ENCODE data around the gene P4HA3.

P4HA3 gene

DNA sequence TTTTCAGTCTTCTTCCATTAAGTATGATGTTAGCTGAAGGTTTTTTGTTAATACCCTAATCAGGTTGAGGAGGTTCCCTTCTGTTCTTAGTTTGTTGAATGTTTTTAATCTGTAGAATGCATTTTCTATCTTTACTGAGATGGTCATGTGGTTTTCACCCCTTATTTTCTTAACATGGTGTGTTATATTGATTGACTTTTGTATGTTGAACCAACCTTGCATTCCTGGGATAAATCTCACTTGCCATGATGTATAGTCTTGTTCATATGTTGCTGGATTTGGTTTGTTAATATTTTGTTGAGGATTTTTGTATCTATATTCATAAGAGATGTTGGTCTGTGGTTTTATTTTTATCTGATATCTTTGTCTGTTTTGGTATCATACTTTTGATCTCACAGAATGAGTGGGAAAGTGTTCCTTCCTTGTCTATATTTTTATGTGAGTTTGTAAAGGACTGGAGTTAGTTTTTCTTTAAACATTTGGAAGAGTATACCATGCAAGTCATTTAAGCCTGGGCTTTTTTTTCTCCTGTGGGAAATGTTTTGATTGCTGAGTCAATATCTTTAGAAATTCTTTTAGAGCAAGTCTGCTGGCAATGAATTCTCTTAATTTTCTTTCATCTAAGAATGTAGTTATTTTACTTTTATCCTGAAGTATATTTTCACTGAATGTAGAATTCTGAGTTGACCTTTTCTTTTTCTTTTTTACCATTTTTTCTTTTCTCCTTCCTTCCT, 5.5 kb upstream of the P4HA3 start:
- no peak for DNase-seq

DNA sequence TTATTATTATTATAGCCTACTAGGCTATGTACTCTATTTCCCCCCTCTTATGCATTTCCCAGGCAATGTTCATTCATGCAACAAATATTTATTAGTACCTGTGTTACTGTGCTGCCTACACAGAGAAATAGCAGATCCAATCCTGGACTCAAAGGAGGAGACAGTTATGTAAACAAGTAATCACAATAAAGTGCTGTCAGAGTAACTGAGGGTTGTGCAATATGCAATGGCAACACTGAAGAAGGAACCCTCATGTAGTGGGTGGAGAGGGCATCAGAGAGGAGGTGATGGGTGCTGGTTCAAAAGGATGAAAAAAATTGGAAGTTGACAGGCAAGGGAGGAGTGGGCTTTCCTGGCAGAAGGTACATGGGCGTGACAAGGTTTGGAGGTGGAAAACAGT, 886 bp upstream of the P4HA3 start:
- DNase-seq: no peak

DNA sequence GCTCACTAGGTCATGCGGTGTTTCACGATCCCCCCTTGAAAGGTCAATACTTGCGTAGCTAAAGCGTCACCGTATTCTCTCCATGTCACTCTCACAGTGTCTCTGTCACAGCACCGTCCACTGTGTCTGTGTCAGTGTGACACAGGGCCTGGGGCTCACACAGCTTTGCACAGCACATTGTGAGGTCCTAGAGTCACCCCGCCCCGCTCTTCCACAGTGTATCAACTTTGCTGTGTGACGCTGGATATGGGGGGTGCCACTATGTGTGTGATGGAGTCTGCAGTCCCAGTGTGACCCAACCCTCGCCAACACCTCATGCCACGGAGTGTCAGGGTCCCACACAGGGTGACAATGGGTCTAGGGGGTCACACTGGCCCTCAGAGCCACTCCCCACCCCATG, 583 bp downstream of the P4HA3 start:
- DNase-seq: no peak

DNA sequence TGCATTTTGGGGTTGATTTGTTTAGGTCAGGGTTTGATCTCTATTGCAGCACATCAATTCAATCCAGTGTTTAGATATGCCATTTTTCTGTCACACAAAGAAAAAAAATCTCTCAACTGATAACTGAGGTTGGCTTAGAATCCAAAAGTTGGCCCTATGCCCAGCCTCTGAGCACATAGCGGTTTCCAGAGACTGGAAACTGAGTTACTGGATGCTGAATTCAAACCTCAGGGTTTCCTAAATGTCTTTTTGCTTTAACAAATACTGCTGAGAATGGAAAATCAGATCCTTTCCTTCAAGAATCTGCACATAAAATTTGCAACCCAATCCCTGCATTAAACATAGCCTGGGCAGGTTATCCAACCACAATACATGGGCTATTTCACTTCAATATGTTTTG, 4.0 kb downstream of the P4HA3 start:
- DNase-seq: no peak

DNA sequence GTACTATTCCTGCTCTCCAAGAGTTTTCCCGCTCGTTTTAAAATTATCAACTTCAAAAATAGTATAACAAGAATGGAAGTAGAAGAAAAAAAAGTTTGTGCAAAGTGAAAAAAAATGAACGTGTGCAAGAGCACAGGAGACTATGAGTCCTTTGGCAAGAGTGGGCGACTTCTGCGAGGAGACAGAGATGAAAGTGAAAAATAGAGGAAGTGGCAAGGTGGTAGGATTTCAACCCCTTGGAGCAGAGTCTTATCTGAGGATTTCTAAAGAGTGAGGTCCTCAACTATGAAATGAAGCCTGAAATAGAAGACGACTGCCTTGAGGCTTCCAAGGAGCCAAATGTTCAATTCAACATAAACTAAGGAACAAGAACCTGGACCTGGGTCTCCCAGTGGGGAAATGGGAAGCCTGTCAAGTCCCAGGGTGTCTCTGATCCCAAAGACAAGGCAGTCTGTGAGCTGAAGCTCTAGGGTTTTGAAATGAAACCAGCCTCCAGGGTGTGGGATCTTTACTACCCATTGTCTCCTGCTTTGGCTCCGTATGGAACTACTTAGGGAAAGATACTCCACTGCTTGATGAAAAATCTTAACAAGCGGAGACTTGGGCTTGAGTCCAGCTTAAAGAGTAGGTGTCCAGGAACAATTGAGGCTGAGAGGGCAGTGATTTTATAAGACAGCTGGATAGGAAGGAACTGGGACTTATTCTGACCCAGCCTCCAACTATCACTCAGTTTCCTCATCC, 4.8 kb downstream of the P4HA3 start:
- DNase-seq: no peak

DNA sequence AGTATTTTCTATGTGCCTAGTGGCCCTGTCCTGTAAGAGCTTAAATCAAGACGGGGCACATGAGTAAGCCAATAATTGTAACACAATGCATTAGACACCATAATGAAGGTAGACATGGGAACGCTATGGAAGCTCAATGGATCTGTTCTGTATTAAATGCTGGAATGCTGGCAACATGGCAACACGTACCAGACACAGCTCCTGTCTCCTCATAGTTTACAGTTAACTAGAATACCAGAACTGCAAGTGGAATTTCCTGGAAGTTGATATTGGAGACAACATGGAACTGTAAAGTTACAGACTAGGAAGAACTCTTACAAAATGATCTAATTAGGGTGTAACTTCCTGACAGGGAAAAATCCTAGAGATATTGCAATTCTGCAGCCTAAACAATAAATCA, 12.4 kb downstream of the P4HA3 start:
- no peak for DNase-seq

DNA sequence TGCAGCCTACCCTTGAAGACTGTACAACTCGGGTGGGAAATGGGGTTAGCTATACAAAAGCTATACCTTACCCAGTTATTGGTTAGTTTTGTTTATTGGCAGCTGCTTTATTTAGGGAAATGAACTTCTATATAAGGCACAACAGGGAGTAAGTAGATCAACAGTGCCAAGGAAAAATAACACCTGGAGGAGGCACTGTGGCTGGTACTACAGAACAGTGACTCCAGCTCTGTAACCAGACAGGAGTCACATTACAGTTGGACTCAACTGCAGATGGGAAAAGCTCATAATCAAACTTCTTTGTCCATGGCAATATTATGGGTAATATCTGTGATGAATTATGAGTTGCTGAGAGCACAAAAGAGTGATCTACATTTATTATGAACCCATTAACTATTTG, 14.0 kb downstream of the P4HA3 start:
- no peak for DNase-seq

DNA sequence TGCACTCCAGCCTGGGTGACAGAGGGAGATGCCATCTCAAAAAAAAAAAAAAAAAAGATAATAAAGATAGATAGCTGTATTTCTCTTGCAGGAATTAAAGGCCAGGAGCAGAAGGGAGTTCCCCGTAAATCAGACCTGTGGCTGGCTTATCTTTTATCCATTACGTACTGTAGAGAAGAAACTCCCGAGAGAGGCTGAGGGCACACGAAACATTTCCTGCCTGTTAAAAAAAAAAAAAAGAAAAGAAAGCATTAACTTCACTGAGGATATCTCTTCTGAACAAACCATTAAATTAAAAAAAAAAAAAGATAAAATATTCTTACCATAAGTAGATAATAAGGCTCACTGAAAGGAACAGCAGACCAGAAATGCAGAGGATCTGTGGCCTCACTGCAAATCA, 22.5 kb downstream of the P4HA3 start:
- no peak for DNase-seq

DNA sequence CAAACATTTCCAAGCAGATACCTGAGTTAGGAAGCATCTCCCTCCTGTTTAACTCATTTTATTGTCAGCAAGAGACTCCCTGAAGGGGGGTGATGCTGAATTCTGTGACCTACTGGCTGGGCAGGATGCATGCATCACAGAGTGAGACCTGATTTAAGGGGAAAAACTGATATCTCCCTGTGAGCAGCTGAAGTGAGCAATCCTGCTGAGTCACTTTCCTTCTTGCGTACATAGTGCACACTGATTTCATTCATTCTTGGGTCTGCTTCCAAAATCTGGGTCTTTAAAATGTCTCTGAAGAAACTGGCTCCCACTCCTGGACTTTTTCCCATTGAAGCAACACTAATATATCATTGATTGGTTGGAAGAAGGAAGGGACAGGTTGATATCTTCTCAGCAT, 23.3 kb downstream of the P4HA3 start:
- no peak for DNase-seq

DNA sequence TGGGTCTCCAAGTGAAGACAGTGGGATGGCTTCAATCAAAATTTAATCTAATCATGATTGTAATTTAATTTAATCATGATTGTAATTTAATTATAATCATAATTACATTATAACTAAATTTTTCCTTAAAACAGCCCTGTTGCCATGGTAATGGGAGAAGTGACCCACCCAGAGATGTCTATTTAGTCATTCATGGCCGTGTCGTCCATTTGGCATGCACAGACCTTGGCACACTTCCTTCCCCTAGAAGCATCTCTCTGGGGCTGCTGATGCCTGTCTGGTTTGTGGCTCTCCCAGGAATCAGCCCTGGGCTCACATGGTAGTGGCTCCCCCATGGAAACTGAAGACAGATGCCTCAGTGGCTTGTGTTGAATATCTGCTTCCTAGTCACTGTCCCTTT, 27.0 kb downstream of the P4HA3 start:
- DNase-seq: no peak

DNA sequence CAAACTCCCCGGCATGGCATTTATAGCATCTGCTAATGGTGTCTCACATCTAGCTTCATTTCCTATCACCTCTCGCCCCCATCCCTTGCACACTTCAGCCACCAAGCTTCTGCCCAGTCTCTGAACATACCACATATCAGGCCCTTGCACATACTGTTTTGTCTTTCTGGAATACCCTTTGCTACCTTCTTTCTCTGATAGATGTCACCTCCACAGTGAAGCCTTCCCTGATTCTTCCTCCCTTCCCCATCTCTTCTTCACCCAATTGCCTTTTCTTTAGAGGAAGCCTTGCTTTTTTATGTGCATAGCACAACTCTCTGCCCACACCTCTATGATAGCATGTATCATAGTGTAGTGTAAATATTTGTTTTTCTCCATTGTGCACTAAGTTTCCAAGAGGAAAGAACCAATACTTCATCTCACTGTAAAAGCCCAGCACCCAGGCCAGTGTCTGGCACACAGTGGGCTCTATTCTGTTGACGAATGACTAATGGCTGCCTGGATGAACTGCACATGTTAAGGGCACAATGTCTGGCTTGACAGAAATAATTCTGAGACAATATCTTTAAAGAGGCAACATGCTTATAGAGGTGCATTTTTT, 27.8 kb downstream of the P4HA3 start:
- no peak for DNase-seq

DNA sequence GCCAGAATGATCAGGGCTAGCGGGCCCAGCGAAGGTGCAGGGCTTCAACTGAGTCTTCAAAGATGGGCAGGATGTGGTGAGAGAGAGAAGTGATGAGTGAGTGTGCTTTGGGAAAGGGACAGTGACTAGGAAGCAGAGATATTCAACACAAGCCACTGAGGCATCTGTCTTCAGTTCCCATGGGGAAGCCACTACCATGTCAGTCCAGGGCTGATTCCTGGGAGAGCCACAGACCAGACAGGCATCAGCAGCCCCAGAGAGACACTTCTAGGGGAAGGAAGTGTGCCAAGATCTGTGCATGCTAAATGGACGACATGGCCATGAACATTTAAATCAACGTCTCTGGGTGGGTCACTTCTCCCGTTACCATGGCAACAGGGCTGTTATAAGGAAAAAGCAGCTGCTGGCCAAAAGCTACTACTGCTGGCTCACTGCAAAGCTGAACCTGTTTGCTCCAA, 28.5 kb downstream of the P4HA3 start:
- DNase-seq: no peak

DNA sequence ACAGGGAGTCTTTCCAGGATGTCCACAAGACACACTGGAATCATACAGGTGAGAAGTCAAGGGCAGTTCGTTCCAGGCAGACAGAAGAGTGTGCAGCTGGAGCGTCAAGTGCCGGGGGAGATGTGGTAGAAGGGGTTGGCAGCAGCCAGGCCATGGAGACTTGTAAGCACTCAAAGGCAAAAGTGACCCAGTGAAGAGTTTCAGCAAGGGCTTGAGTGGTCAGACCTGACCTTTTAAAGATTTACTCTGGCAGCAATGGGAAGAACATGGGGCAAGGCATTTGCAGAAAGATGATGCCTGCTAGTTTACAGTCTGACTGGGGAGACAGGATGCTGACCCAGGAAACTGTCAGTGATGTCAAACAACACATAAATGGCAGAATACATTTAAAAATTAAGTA, 29.0 kb downstream of the P4HA3 start:
- no peak for DNase-seq

DNA sequence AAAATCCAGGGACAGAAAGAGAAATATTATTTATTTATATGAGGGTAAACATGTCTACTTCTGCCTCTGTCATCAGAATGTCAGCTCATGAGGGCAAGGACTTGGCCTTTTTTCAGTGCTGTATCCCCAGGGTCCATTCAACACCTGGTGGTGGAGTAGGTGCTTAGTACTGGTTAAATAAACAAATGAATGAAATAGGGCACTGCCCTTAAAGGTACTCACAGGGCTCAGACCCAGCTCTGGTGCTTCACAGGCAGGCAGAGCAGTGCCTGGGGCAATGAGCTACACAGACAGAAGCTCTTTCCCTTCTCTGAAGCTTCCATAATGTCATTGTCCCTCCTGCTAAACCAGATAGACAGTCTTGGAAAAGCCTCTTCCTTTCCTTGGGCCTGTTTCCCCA, 30.9 kb downstream of the P4HA3 start:
- DNase-seq: no peak

DNA sequence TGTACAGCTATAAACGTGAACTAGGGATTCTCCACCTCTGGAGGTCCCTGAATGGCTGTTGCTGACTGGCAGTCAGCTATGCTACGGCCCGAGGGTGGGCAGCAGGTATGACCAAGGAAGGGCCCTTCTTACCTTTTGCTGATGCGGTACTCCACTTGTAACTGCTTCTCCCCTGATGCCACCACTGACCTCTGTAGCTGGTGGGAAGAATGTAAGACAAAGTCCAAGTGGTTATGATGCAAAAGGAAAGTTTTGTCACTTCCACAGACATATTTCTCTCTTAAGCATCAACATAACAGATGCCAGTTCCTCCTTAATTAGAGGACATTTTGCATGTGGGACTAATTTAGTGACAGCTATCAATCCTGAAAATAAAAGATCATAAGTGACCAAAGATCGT, 32.2 kb downstream of the P4HA3 start:
- no peak for DNase-seq

DNA sequence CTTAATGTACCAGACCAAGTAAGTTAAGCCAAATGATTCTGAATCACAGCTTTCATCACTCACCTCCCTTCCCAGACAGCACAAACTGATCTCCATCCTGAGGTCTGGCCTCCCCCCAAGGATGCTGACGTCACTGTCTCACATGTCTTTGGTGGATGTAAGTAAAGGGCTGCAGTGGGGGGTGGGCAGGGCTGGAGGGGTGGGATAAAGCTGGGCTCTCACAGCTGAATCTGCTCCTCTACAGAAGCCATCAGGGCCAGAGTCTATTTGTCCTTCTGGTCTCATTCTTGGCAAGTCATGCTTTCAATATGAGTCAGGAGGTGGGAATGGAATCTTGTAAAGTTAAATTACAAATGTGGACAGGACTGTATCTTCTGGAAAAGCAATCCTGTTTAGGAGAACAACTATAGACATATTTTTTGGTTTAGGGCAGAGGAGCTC, 32.7 kb downstream of the P4HA3 start:
- no peak for DNase-seq

DNA sequence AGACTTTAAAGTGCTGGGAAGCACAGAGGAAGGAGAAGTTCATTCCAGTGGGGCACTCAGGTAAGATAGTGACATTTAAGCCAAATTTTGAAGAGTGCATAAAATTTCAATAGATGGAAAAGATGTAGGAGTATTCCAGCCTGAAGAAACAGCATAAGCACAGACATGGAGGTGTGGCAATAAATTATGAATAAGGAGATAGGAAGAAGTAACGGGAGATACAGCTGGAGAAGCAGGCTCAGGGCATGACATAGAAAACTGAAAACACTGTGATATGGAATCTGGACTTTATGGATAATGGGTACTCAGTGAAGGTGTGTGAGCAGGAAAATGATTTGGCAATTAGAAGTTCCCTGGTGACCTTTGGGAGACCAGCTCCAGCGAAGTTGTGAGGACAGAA, 33.3 kb downstream of the P4HA3 start:
- no peak for DNase-seq

DNA sequence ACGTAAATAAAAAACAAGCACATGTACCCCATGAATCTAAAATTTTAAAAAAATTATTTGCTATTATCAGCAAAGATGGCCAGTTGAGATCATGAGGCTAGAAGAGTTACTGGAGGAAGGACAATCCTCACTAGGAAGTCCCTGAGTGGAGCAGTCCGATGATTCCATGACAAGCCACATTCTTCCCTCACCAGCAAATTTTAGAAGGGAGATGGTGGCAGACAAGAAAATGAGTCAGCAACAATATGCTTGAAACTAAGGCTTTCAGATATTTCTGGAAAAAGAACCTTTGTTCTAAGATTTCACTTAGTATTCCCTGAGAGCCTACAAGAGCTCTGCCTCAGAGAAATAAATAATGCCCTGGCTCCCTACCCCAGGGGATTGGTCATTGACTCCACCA, 34.9 kb downstream of the P4HA3 start:
- no peak for DNase-seq

DNA sequence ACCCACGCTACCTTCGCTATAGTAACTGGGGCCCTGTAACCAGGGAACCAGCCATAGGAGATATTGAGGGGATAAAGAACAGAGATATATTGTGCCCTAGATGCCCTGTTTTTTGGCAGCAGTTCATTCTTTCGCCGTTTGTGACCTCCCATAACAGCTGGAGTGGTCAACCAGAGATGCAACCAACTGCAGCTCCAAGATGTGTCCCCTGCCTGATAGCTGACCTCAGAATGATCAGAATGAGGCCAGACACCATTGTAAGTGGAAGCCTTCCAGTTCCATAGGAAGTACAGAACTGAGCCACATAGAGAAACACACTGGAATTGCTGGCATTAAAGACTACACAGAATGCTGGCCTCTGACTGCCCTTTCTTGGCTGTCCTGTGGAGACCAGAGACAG, 39.2 kb downstream of the P4HA3 start:
- no peak for DNase-seq

DNA sequence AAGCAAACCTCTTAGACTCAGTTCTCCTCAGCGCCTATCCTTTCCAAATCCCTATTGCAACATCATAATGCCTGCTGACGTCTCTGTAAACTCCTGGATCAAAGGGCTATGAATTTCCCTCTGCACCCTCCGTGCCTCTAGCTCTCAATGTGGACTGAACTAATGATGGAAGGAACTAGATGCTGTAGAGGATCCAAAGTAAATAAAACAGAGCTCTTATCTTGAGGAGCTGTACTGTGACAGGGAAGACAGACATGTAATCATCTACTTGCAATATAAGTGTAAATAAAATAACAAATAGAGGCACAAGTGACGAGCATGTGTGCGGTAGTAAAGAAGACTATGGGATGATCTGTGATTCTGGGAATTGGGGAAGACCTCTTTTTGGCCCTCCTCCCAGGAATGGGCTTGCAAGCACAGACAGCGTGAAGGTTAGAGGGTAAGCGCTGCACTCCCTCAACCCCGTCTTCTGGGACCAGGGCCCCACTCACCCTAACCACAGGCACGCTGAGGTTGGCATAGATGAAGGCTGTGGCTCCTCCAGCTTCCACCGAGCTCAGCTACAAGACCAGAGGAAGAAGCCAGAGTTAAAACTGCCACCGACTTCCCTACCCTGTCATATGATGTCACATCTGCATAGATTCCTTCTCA, 42.2 kb downstream of the P4HA3 start:
- DNase-seq: no peak

DNA sequence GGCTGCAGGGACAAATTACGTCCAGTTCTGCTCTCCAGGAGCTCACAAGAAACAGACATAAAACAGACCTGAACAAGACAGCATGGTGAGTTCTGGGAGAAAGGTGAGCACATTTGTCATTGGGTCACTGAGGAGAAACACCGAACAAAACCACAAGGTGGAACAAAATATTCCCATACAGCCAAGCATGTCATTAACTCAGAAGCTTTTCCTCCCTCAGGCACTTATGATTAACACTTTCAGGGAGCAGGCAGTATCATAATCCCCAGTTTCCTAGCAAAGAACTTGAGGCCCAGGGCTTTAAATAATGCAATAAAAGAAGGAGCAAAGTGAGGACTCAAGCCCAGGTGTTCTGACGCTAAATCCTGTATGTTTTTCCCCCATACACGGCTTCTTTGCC, 43.0 kb downstream of the P4HA3 start:
- no peak for DNase-seq

DNA sequence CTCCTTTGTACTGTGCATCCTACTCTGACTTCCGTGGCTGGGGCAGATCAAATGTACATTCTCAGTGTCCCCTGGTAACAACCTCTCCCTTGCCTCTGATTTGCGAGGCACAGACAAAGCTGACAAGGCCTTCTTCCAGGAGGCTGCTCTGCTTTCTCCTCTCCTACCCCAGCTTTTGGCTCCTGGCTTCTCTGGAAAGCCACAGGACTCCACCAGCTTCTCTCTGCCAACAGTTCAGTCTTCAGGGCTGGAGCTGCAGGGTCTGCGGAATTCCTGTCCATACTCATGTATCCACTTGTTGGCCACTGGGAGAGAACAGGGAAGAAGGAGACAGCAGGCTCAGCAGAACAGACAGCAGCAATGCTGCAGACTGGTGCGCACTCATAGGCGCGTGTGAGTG, 44.4 kb downstream of the P4HA3 start:
- no peak for DNase-seq

DNA sequence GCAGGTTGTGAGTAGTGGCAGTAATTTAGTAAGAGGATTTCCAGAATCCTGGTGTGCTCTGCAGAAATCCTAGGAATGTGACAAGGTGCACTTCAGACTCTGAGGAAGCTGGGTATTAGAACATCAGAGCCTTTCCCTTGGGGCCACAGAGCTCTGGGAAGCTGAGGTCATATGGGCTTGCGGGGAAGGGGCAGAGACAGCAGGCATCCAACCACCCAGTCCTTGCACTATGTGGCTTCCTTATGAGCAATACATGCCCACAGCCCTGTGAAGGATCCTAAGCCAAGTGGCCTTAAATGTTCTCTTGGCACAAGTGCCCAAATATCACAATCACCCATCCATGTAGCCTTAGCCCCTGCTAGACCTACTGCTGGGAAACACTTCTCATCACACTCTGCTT, 46.2 kb downstream of the P4HA3 start:
- DNase-seq: no peak

DNA sequence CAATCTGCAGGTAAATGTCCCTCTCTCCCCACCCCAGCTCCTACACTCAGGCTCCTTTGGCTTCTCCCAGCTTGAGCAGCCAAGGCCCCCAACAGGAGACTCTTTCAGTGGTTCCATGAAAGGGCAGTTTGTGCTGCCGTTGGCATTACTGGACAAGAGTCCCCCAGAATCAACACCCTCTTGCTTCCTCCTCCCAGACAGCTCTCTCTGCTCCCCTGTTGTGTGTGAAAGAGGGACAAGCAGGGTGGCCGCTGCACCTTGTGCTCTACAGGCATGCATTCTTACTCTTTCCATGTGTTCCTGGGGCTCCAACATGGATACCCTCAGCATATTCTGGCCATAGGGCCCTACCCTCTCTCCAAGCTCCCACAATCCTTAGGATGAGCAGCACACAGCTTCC, 48.7 kb downstream of the P4HA3 start:
- DNase-seq: no peak
